Suprapubic skin (tissue), 4 donors: ENCODE measurements around the gene ACD. TPM values are rescaled to one million over a fixed set of nuclear protein-coding genes. Genes with fewer than 3 reads are reported as not detected.

Experiments used
- DNase-seq, 2 donors: peaks; one replicate each; pipeline ENCODE4 v3.0.0-alpha.2; 2019; ENCODE audit warnings: low spot score in 2 of 2
- H3K27ac ChIP-seq: fragments of 200-600 bp; sonication (generic); one replicate; pipeline ENCODE4 v1.5.1; 2019
- H3K27me3 ChIP-seq: fragments of 200-600 bp; sonication (generic); one replicate; pipeline ENCODE4 v1.5.1; 2019
- H3K36me3 ChIP-seq: fragments of 200-600 bp; sonication (generic); one replicate; pipeline ENCODE4 v1.5.1; 2019
- H3K4me1 ChIP-seq: fragments of 200-600 bp; sonication (generic); one replicate; pipeline ENCODE4 v1.5.1; 2019
- H3K4me3 ChIP-seq: fragments of 200-600 bp; sonication (generic); one replicate; pipeline ENCODE4 v1.5.1; 2019; ENCODE audit warnings: mild to moderate bottlenecking
- H3K9me3 ChIP-seq: fragments of 200-600 bp; sonication (generic); one replicate; pipeline ENCODE4 v1.5.1; 2019
- CTCF ChIP-seq, 2 donors: fragments of 200-600 bp in 1 of 2; fragments of 450-650 bp in 1 of 2; sonication (generic) in 1 of 2; IDR thresholded peaks; one replicate each; pipeline ENCODE4 v1.5.1; 2016 to 2019; ENCODE audit warnings: antibody characterized with exemption in 2 of 2, mild to moderate bottlenecking in 1 of 2, moderate library complexity in 1 of 2
- EP300 ChIP-seq: sonication (generic); formaldehyde crosslinking; IDR thresholded peaks from one replicate; pipeline ENCODE4 v1.6.1; 2017; ENCODE audit warnings: antibody characterized with exemption
- POLR2A ChIP-seq, 2 donors: fragments of 450-650 bp; IDR thresholded peaks; one replicate each; pipeline ENCODE4 v1.6.1; 2017; ENCODE audit warnings: antibody characterized with exemption in 2 of 2, mild to moderate bottlenecking in 2 of 2, moderate library complexity in 2 of 2
- POLR2AphosphoS5 ChIP-seq, 3 donors: sonication (generic); formaldehyde crosslinking; IDR thresholded peaks; one replicate each; pipeline ENCODE4 v1.6.1; 2017; ENCODE audit warnings: antibody characterized with exemption in 3 of 3
- WGBS: methylation state at CpG from one replicate; pipeline ENCODE4 v1.1.5; 2018; 5-methylcytosine and 5-hydroxymethylcytosine counted together
- total RNA-seq, 4 donors: library from RNA; depleted of rRNA; stranded (reverse); fragments of >200 nt; gene quantifications; one replicate each; pipeline ENCODE4 v1.1.0, GENCODE V29; 2016

Gene ACD
- total RNA-seq, 4 donors from 2014 or later: 17.6 to 33.9 (median 22.3) TPM

GRCh38 chr16:67666559-67667452 lies 6.7 kb upstream of the ACD start, which contains the start of the genes C16orf86 and ENKD1:
Gene C16orf86, plus strand, starts transcription at chr16:67666814. Its CDS starts 157 bp downstream, at chr16:67666971.
Gene ENKD1, minus strand, starts transcription at chr16:67666750. Its CDS starts 308 bp downstream, at chr16:67666442.
- Histone ChIP-seq H3K27ac (peak within 1 kb of the TSS; percentile 83), H3K4me1 (peaks cover 33% of the 10 kb centered on the region), H3K9me3 (no peaks in the 10 kb centered on the region), H3K4me3 (peak within 1 kb of the TSS; percentile 91), H3K27me3 (no peaks in the 10 kb centered on the region), H3K36me3 (peaks cover 14% of the 10 kb centered on the region)
- DNase-seq: peak; percentile 90 to 92
- 2% methylated on average over 13 of the region's 78 CpGs for WGBS
- TF ChIP-seq CTCF (IDR thresholded peaks at IDR 0.05) (no peak), EP300 (no peak), POLR2AphosphoS5 (IDR thresholded peaks at IDR 0.05) (peak in 1 of 3 donors; percentile 9), POLR2A (IDR thresholded peaks at IDR 0.05) (no peak)

- peak overlapping the region; percentile 91 for H3K4me3 ChIP-seq
- H3K27ac ChIP-seq: peak overlapping the region; percentile 83
- peaks cover 14% of the 10 kb centered on the region for H3K36me3 ChIP-seq
- H3K4me1 ChIP-seq: peaks cover 40% of the 10 kb centered on the region
- H3K9me3 ChIP-seq: no peaks in the 10 kb centered on the region
- no peak for TF ChIP-seq POLR2A (IDR thresholded peaks at IDR 0.05)
- no peak for TF ChIP-seq EP300
- no peak for TF ChIP-seq CTCF (IDR thresholded peaks at IDR 0.05)
- TF ChIP-seq POLR2AphosphoS5 (IDR thresholded peaks at IDR 0.05): no peak
- H3K27me3 ChIP-seq: no peaks in the 10 kb centered on the region
- peak in 1 of 2 donors; percentile 77 for DNase-seq
- WGBS: 0% methylated on average over 2 of the region's 46 CpGs
Measured at GRCh38 chr16:67666032-67666551, 6.0 kb upstream of the ACD start.

GRCh38 chr16:67665598-67665997 lies 5.5 kb upstream of the ACD start:
- H3K4me1 ChIP-seq: peaks cover 43% of the 10 kb centered on the region
- no peak overlapping the region for H3K27ac ChIP-seq
- no peak for DNase-seq
- H3K27me3 ChIP-seq: no peaks in the 10 kb centered on the region
- no peaks in the 10 kb centered on the region for H3K9me3 ChIP-seq
- peaks cover 14% of the 10 kb centered on the region for H3K36me3 ChIP-seq
- TF ChIP-seq EP300: no peak
- TF ChIP-seq CTCF (IDR thresholded peaks at IDR 0.05): no peak
- TF ChIP-seq POLR2A (IDR thresholded peaks at IDR 0.05): no peak
- no peak for TF ChIP-seq POLR2AphosphoS5 (IDR thresholded peaks at IDR 0.05)
- 74% methylated on average over 5 of the region's 5 CpGs for WGBS
- peak overlapping the region; percentile 91 for H3K4me3 ChIP-seq

- Histone ChIP-seq H3K27ac (no peak overlapping the region), H3K4me3 (no peak overlapping the region)
- no peak for TF ChIP-seq POLR2AphosphoS5 (IDR thresholded peaks at IDR 0.05)
- no peak for TF ChIP-seq POLR2A (IDR thresholded peaks at IDR 0.05)
- TF ChIP-seq EP300: no peak
- TF ChIP-seq CTCF (IDR thresholded peaks at IDR 0.05): no peak
Measured at GRCh38 chr16:67664871-67665270, 4.8 kb upstream of the ACD start.

GRCh38 chr16:67664258-67664657 lies 4.2 kb upstream of the ACD start:
- H3K27ac ChIP-seq: no peak overlapping the region
- no peaks in the 10 kb centered on the region for H3K9me3 ChIP-seq
- TF ChIP-seq POLR2A (IDR thresholded peaks at IDR 0.05) (no peak), EP300 (no peak), CTCF (IDR thresholded peaks at IDR 0.05) (no peak), POLR2AphosphoS5 (IDR thresholded peaks at IDR 0.05) (no peak)
- no peak overlapping the region for H3K4me3 ChIP-seq
- no peaks in the 10 kb centered on the region for H3K27me3 ChIP-seq
- H3K36me3 ChIP-seq: peaks cover 14% of the 10 kb centered on the region
- H3K4me1 ChIP-seq: peaks cover 50% of the 10 kb centered on the region
- 80% methylated on average over 4 of the region's 4 CpGs for WGBS
- no peak for DNase-seq

More at GRCh38 chr16:67664871-67665270, 4.8 kb upstream of the ACD start:
- 92% methylated on average over 7 of the region's 7 CpGs for WGBS
- H3K27me3 ChIP-seq: no peaks in the 10 kb centered on the region
- peaks cover 14% of the 10 kb centered on the region for H3K36me3 ChIP-seq
- no peaks in the 10 kb centered on the region for H3K9me3 ChIP-seq
- DNase-seq: peak in 1 of 2 donors; percentile 60
- H3K4me1 ChIP-seq: peaks cover 44% of the 10 kb centered on the region
